GM18868 (cell line): Measurements from ENCODE around the gene TMEM114.
"Not testable (repeated sequence)": the region's sequence is repeated elsewhere in the genome, so short reads cannot be mapped to it uniquely, and the experiment has no call there.

Experiments used
- ATAC-seq: cut with Tn5 transposase; IDR thresholded peaks from one replicate; pipeline ENCODE4 v1.9.1; 2021; ENCODE audit warnings: mild to moderate bottlenecking, moderate library complexity; ENCODE audit not compliant: unreplicated experiment

The TMEM114 gene

GRCh38 chr16:8576141-8577004, 13.9 kb downstream of the TMEM114 start:
- ATAC-seq = no peak

- no peak for ATAC-seq
These were observed 14.9 kb downstream of the TMEM114 start for GRCh38 chr16:8575399-8575798.

- no peak for ATAC-seq
These were observed 17.2 kb downstream of the TMEM114 start for GRCh38 chr16:8572919-8573724.

GRCh38 chr16:8572063-8572918, 18.0 kb downstream of the TMEM114 start:
- ATAC-seq = no peak

- ATAC-seq = no peak
These were observed 19.2 kb downstream of the TMEM114 start for GRCh38 chr16:8571061-8571596.

- ATAC-seq = not testable (repeated sequence)
These were observed 19.9 kb downstream of the TMEM114 start for GRCh38 chr16:8570393-8570792.

- ATAC-seq = no peak
These were observed 20.5 kb downstream of the TMEM114 start for GRCh38 chr16:8569650-8570346.

- no peak for ATAC-seq
These were observed 22.1 kb downstream of the TMEM114 start for GRCh38 chr16:8568231-8568617.

GRCh38 chr16:8567355-8568230, 22.7 kb downstream of the TMEM114 start:
- peak; percentile 95 for ATAC-seq

- no peak for ATAC-seq
These were observed 24.8 kb downstream of the TMEM114 start for GRCh38 chr16:8565498-8565897.

- ATAC-seq = no peak
These were observed 25.4 kb downstream of the TMEM114 start for GRCh38 chr16:8564934-8565345.

GRCh38 chr16:8563944-8564540, 26.3 kb downstream of the TMEM114 start:
- ATAC-seq = not testable (repeated sequence)

GRCh38 chr16:8561496-8561895, 28.8 kb downstream of the TMEM114 start:
- no peak for ATAC-seq

GRCh38 chr16:8555400-8555799, 34.9 kb downstream of the TMEM114 start:
- ATAC-seq = no peak

GRCh38 chr16:8554881-8555280, 35.4 kb downstream of the TMEM114 start:
- no peak for ATAC-seq

GRCh38 chr16:8554022-8554421, 36.3 kb downstream of the TMEM114 start:
- no peak for ATAC-seq

- ATAC-seq = no peak
These were observed 37.7 kb downstream of the TMEM114 start for GRCh38 chr16:8552487-8553221.
